SK-N-SH (cell line): ENCODE measurements around the gene SLCO2B1.

ENCODE experiments used
- EP300 ChIP-seq, 2 experiments: IDR thresholded peaks; 2 replicates each; pipeline versions ENCODE4 v1.4.0 to v1.6.1; 2012; ENCODE audit warnings: borderline replicate concordance in 1 of 2, low read depth in 1 of 2, low read length in 1 of 2
- EZH2phosphoT487 ChIP-seq: fragments of 200-600 bp; sonication (generic); IDR thresholded peaks from 2 replicates; pipeline ENCODE4 v1.6.1; 2017; ENCODE audit warnings: low read depth, mixed run types, mild to moderate bottlenecking, antibody characterized with exemption, moderate library complexity, borderline replicate concordance
- JUND ChIP-seq: IDR thresholded peaks from 2 replicates; pipeline ENCODE4 v1.4.0; 2012
- POLR2AphosphoS5 ChIP-seq: IDR thresholded peaks from 2 replicates; pipeline ENCODE4 v1.6.1; 2012; ENCODE audit warnings: low read depth, low read length
- SIN3A ChIP-seq: IDR thresholded peaks from 2 replicates; pipeline ENCODE4 v1.6.1; 2012; ENCODE audit warnings: low read depth, mild to moderate bottlenecking, low read length, moderate library complexity, borderline replicate concordance
- TAF1 ChIP-seq: IDR thresholded peaks from 2 replicates; pipeline ENCODE4 v1.6.1; 2012; ENCODE audit warnings: low read depth, mild to moderate bottlenecking, low read length, moderate library complexity, borderline replicate concordance
- TF ChIP-seq, protein P1 (sequence below): fragments of 200-600 bp; sonication (generic); IDR thresholded peaks from 2 replicates; pipeline ENCODE4 v1.6.1; 2017; ENCODE audit warnings: antibody characterized with exemption, mild to moderate bottlenecking, moderate library complexity
- TF ChIP-seq, protein P2 (sequence below): IDR thresholded peaks from 2 replicates; pipeline ENCODE4 v1.6.1; 2012; ENCODE audit warnings: mild to moderate bottlenecking, low read depth, low read length, moderate library complexity

DNA sequence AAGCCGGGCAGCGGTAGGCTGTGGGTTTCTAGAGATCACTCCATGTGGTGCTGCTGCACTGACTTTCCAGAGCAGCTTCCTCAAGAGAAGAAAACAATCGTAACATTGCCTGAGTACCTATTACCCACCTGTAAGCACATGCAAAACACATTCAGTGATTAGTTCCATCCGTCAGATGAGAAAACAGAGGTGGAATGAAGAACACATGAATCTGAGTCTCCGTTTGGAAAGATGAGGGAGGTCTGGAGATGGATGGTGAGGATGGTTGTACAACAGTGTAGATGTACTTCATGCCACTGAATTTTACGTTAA is 7.5 kb upstream of the SLCO2B1 start:
- no peak for TF ChIP-seq TAF1
- TF ChIP-seq SIN3A = no peak
- no peak for TF ChIP-seq JUND
- no peak for TF ChIP-seq EP300 (IDR thresholded peaks at IDR 0.05; ENCODE audit: borderline replicate concordance in 1 of 2, low read depth in 1 of 2, low read length in 1 of 2)
- TF ChIP-seq, protein P1, sequence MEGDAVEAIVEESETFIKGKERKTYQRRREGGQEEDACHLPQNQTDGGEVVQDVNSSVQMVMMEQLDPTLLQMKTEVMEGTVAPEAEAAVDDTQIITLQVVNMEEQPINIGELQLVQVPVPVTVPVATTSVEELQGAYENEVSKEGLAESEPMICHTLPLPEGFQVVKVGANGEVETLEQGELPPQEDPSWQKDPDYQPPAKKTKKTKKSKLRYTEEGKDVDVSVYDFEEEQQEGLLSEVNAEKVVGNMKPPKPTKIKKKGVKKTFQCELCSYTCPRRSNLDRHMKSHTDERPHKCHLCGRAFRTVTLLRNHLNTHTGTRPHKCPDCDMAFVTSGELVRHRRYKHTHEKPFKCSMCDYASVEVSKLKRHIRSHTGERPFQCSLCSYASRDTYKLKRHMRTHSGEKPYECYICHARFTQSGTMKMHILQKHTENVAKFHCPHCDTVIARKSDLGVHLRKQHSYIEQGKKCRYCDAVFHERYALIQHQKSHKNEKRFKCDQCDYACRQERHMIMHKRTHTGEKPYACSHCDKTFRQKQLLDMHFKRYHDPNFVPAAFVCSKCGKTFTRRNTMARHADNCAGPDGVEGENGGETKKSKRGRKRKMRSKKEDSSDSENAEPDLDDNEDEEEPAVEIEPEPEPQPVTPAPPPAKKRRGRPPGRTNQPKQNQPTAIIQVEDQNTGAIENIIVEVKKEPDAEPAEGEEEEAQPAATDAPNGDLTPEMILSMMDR = no peak
- TF ChIP-seq EZH2phosphoT487 = no peak
- TF ChIP-seq, protein P2, sequence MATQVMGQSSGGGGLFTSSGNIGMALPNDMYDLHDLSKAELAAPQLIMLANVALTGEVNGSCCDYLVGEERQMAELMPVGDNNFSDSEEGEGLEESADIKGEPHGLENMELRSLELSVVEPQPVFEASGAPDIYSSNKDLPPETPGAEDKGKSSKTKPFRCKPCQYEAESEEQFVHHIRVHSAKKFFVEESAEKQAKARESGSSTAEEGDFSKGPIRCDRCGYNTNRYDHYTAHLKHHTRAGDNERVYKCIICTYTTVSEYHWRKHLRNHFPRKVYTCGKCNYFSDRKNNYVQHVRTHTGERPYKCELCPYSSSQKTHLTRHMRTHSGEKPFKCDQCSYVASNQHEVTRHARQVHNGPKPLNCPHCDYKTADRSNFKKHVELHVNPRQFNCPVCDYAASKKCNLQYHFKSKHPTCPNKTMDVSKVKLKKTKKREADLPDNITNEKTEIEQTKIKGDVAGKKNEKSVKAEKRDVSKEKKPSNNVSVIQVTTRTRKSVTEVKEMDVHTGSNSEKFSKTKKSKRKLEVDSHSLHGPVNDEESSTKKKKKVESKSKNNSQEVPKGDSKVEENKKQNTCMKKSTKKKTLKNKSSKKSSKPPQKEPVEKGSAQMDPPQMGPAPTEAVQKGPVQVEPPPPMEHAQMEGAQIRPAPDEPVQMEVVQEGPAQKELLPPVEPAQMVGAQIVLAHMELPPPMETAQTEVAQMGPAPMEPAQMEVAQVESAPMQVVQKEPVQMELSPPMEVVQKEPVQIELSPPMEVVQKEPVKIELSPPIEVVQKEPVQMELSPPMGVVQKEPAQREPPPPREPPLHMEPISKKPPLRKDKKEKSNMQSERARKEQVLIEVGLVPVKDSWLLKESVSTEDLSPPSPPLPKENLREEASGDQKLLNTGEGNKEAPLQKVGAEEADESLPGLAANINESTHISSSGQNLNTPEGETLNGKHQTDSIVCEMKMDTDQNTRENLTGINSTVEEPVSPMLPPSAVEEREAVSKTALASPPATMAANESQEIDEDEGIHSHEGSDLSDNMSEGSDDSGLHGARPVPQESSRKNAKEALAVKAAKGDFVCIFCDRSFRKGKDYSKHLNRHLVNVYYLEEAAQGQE = no peak
- no peak for TF ChIP-seq POLR2AphosphoS5
